ENCODE data around the gene KLHDC8B. TPM values are rescaled to one million over a fixed set of nuclear protein-coding genes. Genes with fewer than 3 reads are reported as not detected.

The KLHDC8B gene
- total RNA-seq, 5 donors from 2014 or later (not counting 1 experiment from before 2014, with no cell fraction given) = 2.0 to 7.3 (median 4.7) TPM

GRCh38 chr3:49175530-49175929 lies 4.1 kb downstream of the KLHDC8B start:
- Mint-ChIP-seq H3K36me3 (no peaks in the 10 kb centered on the region), H3K27ac (no peak overlapping the region), H3K9me3 (no peaks in the 10 kb centered on the region), H3K4me3 (no peak overlapping the region), H3K27me3 (peaks cover 9 to 14% of the 10 kb centered on the region in 2 donors), H3K4me1 (peaks cover 12 to 18% (median 12%) of the 10 kb centered on the region in 3 donors)
- peaks cover 3 to 24% of the 10 kb centered on the region in 2 experiments for H3K4me1 ChIP-seq (ENCODE audit: control insufficient read depth in 1 of 2, extremely low read depth in 1 of 2, insufficient read depth in 2 of 2, low read length in 2 of 2)
- H3K9me3 ChIP-seq = no peaks in the 10 kb centered on the region
- 88% methylated on average over 7 of the region's 8 CpGs for WGBS (ENCODE audit: insufficient coverage)
- ATAC-seq (replicated peaks in 1 of 4) (no peak), DNase-seq (no peak)
- POLR2A ChIA-PET = no interaction called here
- H3K27me3 ChIP-seq (replicated peaks in 1 of 2; ENCODE audit: control insufficient read depth in 2 of 2, extremely low read depth in 1 of 2, insufficient read depth in 2 of 2, low read length in 1 of 2) = peaks cover 0 to 34% of the 10 kb centered on the region in 2 experiments
- CTCF ChIA-PET = no interaction called here
- peaks cover 0 to 15% of the 10 kb centered on the region in 2 donors for H3K36me3 ChIP-seq (ENCODE audit: control insufficient read depth in 2 of 2, extremely low read depth in 1 of 2, insufficient read depth in 1 of 2, low read length in 1 of 2)
- no peak overlapping the region for H3K27ac ChIP-seq (ENCODE audit: low read length)
- no peak overlapping the region for H3K4me3 ChIP-seq (ENCODE audit: control insufficient read depth in 1 of 2, extremely low read depth in 1 of 2, low read length in 1 of 2)

GRCh38 chr3:49177073-49177472 lies 5.7 kb downstream of the KLHDC8B start:
- ChIA-PET POLR2A (no interaction called here), CTCF (no interaction called here)
- H3K27me3 ChIP-seq (replicated peaks in 1 of 2; ENCODE audit: control insufficient read depth in 2 of 2, extremely low read depth in 1 of 2, insufficient read depth in 2 of 2, low read length in 1 of 2) = peaks cover 0 to 32% of the 10 kb centered on the region in 2 experiments
- no peak for DNase-seq
- no peak for ATAC-seq (replicated peaks in 1 of 4)
- H3K4me3 ChIP-seq (ENCODE audit: control insufficient read depth in 1 of 2, extremely low read depth in 1 of 2, low read length in 1 of 2) = no peak overlapping the region
- Mint-ChIP-seq H3K4me3 (no peak overlapping the region), H3K4me1 (peaks cover 2 to 7% (median 2%) of the 10 kb centered on the region in 3 donors), H3K9me3 (no peaks in the 10 kb centered on the region), H3K27ac (no peak overlapping the region), H3K27me3 (peaks cover 9 to 13% of the 10 kb centered on the region in 2 donors), H3K36me3 (no peaks in the 10 kb centered on the region)
- H3K4me1 ChIP-seq (ENCODE audit: control insufficient read depth in 1 of 2, extremely low read depth in 1 of 2, insufficient read depth in 2 of 2, low read length in 2 of 2) = peaks cover 0 to 9% of the 10 kb centered on the region in 2 experiments
- WGBS (ENCODE audit: insufficient coverage) = no CpG with 5 or more reads among the region's 2 CpGs
- H3K27ac ChIP-seq (ENCODE audit: low read length) = no peak overlapping the region
- no peaks in the 10 kb centered on the region for H3K9me3 ChIP-seq
- peaks cover 0 to 15% of the 10 kb centered on the region in 2 donors for H3K36me3 ChIP-seq (ENCODE audit: control insufficient read depth in 2 of 2, extremely low read depth in 1 of 2, insufficient read depth in 1 of 2, low read length in 1 of 2)

- no peak overlapping the region for H3K27ac ChIP-seq (ENCODE audit: low read length)
- no peaks in the 10 kb centered on the region for H3K4me1 Mint-ChIP-seq
These were observed 8.7 kb downstream of the KLHDC8B start for GRCh38 chr3:49180116-49180515.

GRCh38 chr3:49181351-49181750 lies 10.0 kb downstream of the KLHDC8B start:
- Histone ChIP-seq H3K9me3 (no peaks in the 10 kb centered on the region), H3K4me3 (ENCODE audit: control insufficient read depth in 1 of 2, extremely low read depth in 1 of 2, low read length in 1 of 2) (no peak overlapping the region), H3K27ac (ENCODE audit: low read length) (no peak overlapping the region), H3K4me1 (ENCODE audit: control insufficient read depth in 1 of 2, extremely low read depth in 1 of 2, insufficient read depth in 2 of 2, low read length in 2 of 2) (no peaks in the 10 kb centered on the region), H3K27me3 (replicated peaks in 1 of 2; ENCODE audit: control insufficient read depth in 2 of 2, extremely low read depth in 1 of 2, insufficient read depth in 2 of 2, low read length in 1 of 2) (peaks cover 0 to 25% of the 10 kb centered on the region in 2 experiments), H3K36me3 (ENCODE audit: control insufficient read depth in 2 of 2, extremely low read depth in 1 of 2, insufficient read depth in 1 of 2, low read length in 1 of 2) (no peaks in the 10 kb centered on the region)
- Mint-ChIP-seq H3K4me3 (no peak overlapping the region), H3K4me1 (no peaks in the 10 kb centered on the region), H3K27me3 (peaks cover 9 to 12% of the 10 kb centered on the region in 2 donors), H3K36me3 (no peaks in the 10 kb centered on the region), H3K9me3 (no peaks in the 10 kb centered on the region), H3K27ac (no peak overlapping the region)
- DNase-seq (no peak), ATAC-seq (replicated peaks in 1 of 4) (no peak)
- ChIA-PET POLR2A (interaction anchor here in 1 of 2 donors (0.6 kb wide), 1 partner anchor 1839 kb away, joined by 4 read pairs; no protein-coding TSS in a partner anchor), CTCF (interaction anchor here (0.6 to 0.7 kb wide), 3 partner anchors 116 to 196 kb away, joined by 3 to 4 read pairs (median 3); no protein-coding TSS in a partner anchor)
- WGBS (ENCODE audit: insufficient coverage) = no CpG with 5 or more reads among the region's 6 CpGs

More at GRCh38 chr3:49180116-49180515, 8.7 kb downstream of the KLHDC8B start:
- H3K36me3 ChIP-seq (ENCODE audit: control insufficient read depth in 2 of 2, extremely low read depth in 1 of 2, insufficient read depth in 1 of 2, low read length in 1 of 2) = peaks cover 0 to 3% of the 10 kb centered on the region in 2 donors
- H3K9me3 ChIP-seq = no peaks in the 10 kb centered on the region
- DNase-seq (no peak), ATAC-seq (replicated peaks in 1 of 4) (no peak)
- Mint-ChIP-seq H3K4me3 (no peak overlapping the region), H3K27me3 (peaks cover 9 to 12% of the 10 kb centered on the region in 2 donors), H3K36me3 (no peaks in the 10 kb centered on the region), H3K27ac (no peak overlapping the region), H3K9me3 (no peaks in the 10 kb centered on the region)
- H3K4me3 ChIP-seq (ENCODE audit: control insufficient read depth in 1 of 2, extremely low read depth in 1 of 2, low read length in 1 of 2) = no peak overlapping the region
- CTCF ChIA-PET = interaction anchor here in 1 of 2 donors (0.7 kb wide), 1 partner anchor 447 kb away, joined by 6 read pairs; no protein-coding TSS in a partner anchor
- peaks cover 0 to 27% of the 10 kb centered on the region in 2 experiments for H3K27me3 ChIP-seq (replicated peaks in 1 of 2; ENCODE audit: control insufficient read depth in 2 of 2, extremely low read depth in 1 of 2, insufficient read depth in 2 of 2, low read length in 1 of 2)
- POLR2A ChIA-PET = no interaction called here
- H3K4me1 ChIP-seq (ENCODE audit: control insufficient read depth in 1 of 2, extremely low read depth in 1 of 2, insufficient read depth in 2 of 2, low read length in 2 of 2) = no peaks in the 10 kb centered on the region

- 91% methylated on average over 19 of the region's 24 CpGs for WGBS (ENCODE audit: insufficient coverage)
- DNase-seq (no peak), ATAC-seq (replicated peaks in 1 of 4) (no peak)
- Histone ChIP-seq H3K4me3 (ENCODE audit: control insufficient read depth in 1 of 2, extremely low read depth in 1 of 2, low read length in 1 of 2) (no peak overlapping the region), H3K4me1 (ENCODE audit: control insufficient read depth in 1 of 2, extremely low read depth in 1 of 2, insufficient read depth in 2 of 2, low read length in 2 of 2) (no peaks in the 10 kb centered on the region), H3K27me3 (replicated peaks in 1 of 2; ENCODE audit: control insufficient read depth in 2 of 2, extremely low read depth in 1 of 2, insufficient read depth in 2 of 2, low read length in 1 of 2) (peaks cover 0 to 25% of the 10 kb centered on the region in 2 experiments), H3K9me3 (no peaks in the 10 kb centered on the region), H3K36me3 (ENCODE audit: control insufficient read depth in 2 of 2, extremely low read depth in 1 of 2, insufficient read depth in 1 of 2, low read length in 1 of 2) (no peaks in the 10 kb centered on the region), H3K27ac (ENCODE audit: low read length) (no peak overlapping the region)
- H3K27ac Mint-ChIP-seq = no peak overlapping the region
- H3K27me3 Mint-ChIP-seq = peaks cover 9 to 18% of the 10 kb centered on the region in 2 donors
- no peaks in the 10 kb centered on the region for H3K36me3 Mint-ChIP-seq
- POLR2A ChIA-PET = no interaction called here
- H3K4me1 Mint-ChIP-seq = no peaks in the 10 kb centered on the region
- no peaks in the 10 kb centered on the region for H3K9me3 Mint-ChIP-seq
- CTCF ChIA-PET = no interaction called here
- H3K4me3 Mint-ChIP-seq = no peak overlapping the region
These were observed 11.3 kb downstream of the KLHDC8B start for GRCh38 chr3:49182682-49183081.

GRCh38 chr3:49183873-49184272 lies 12.5 kb downstream of the KLHDC8B start:
- no CpG with 5 or more reads among the region's 1 CpG for WGBS (ENCODE audit: insufficient coverage)
- Histone ChIP-seq H3K27me3 (replicated peaks in 1 of 2; ENCODE audit: control insufficient read depth in 2 of 2, extremely low read depth in 1 of 2, insufficient read depth in 2 of 2, low read length in 1 of 2) (peaks cover 0 to 21% of the 10 kb centered on the region in 2 experiments), H3K36me3 (ENCODE audit: control insufficient read depth in 2 of 2, extremely low read depth in 1 of 2, insufficient read depth in 1 of 2, low read length in 1 of 2) (no peaks in the 10 kb centered on the region), H3K4me1 (ENCODE audit: control insufficient read depth in 1 of 2, extremely low read depth in 1 of 2, insufficient read depth in 2 of 2, low read length in 2 of 2) (no peaks in the 10 kb centered on the region), H3K9me3 (no peaks in the 10 kb centered on the region), H3K27ac (ENCODE audit: low read length) (no peak overlapping the region), H3K4me3 (ENCODE audit: control insufficient read depth in 1 of 2, extremely low read depth in 1 of 2, low read length in 1 of 2) (no peak overlapping the region)
- Mint-ChIP-seq H3K27me3 (peaks cover 8 to 17% of the 10 kb centered on the region in 2 donors), H3K27ac (no peak overlapping the region), H3K4me3 (no peak overlapping the region), H3K4me1 (no peaks in the 10 kb centered on the region), H3K36me3 (no peaks in the 10 kb centered on the region), H3K9me3 (no peaks in the 10 kb centered on the region)
- no peak for DNase-seq
- ATAC-seq (replicated peaks in 1 of 4) = no peak
- CTCF ChIA-PET = no interaction called here
- POLR2A ChIA-PET = no interaction called here

GRCh38 chr3:49191741-49192140 lies 20.3 kb downstream of the KLHDC8B start:
- ChIA-PET POLR2A (no interaction called here), CTCF (no interaction called here)
- WGBS (ENCODE audit: insufficient coverage) = no CpG with 5 or more reads among the region's 1 CpG
- peaks cover 0 to 10% of the 10 kb centered on the region in 2 donors for H3K27me3 Mint-ChIP-seq
- no peak for ATAC-seq (replicated peaks in 1 of 4)
- H3K9me3 ChIP-seq = no peaks in the 10 kb centered on the region
- no peaks in the 10 kb centered on the region for H3K4me1 Mint-ChIP-seq
- H3K4me3 ChIP-seq (ENCODE audit: control insufficient read depth in 1 of 2, extremely low read depth in 1 of 2, low read length in 1 of 2) = no peak overlapping the region
- no peaks in the 10 kb centered on the region for H3K36me3 ChIP-seq (ENCODE audit: control insufficient read depth in 2 of 2, extremely low read depth in 1 of 2, insufficient read depth in 1 of 2, low read length in 1 of 2)
- no peak overlapping the region for H3K4me3 Mint-ChIP-seq
- no peak overlapping the region for H3K27ac Mint-ChIP-seq
- DNase-seq = no peak
- no peak overlapping the region for H3K27ac ChIP-seq (ENCODE audit: low read length)
- no peaks in the 10 kb centered on the region for H3K36me3 Mint-ChIP-seq
- no peaks in the 10 kb centered on the region for H3K9me3 Mint-ChIP-seq
- H3K4me1 ChIP-seq (ENCODE audit: control insufficient read depth in 1 of 2, extremely low read depth in 1 of 2, insufficient read depth in 2 of 2, low read length in 2 of 2) = no peaks in the 10 kb centered on the region
- peaks cover 0 to 5% of the 10 kb centered on the region in 2 experiments for H3K27me3 ChIP-seq (replicated peaks in 1 of 2; ENCODE audit: control insufficient read depth in 2 of 2, extremely low read depth in 1 of 2, insufficient read depth in 2 of 2, low read length in 1 of 2)

All from T-cell (primary cell).